ENCODE measurements around the gene LYG1.

LYG1 gene

GRCh38 chr2:99259465-99259864, 41.5 kb downstream of the LYG1 start:
- Histone ChIP-seq H3K27ac (ENCODE audit: low read length) (no peak overlapping the region), H3K4me1 (ENCODE audit: insufficient read depth, low read length) (no peaks in the 10 kb centered on the region), H3K36me3 (ENCODE audit: insufficient read depth, low read depth, low read length) (no peaks in the 10 kb centered on the region), H3K27me3 (ENCODE audit: insufficient read depth, low read length) (no peaks in the 10 kb centered on the region), H3K9me3 (ENCODE audit: insufficient read depth, low read depth, low read length) (no peaks in the 10 kb centered on the region), H3K9ac (ENCODE audit: low read depth, low read length) (no peak overlapping the region), H3K4me3 (ENCODE audit: low read length) (no peak overlapping the region)

- no peak overlapping the region for H3K9ac ChIP-seq (ENCODE audit: low read depth, low read length)
- H3K36me3 ChIP-seq (ENCODE audit: insufficient read depth, low read depth, low read length), result no peaks in the 10 kb centered on the region
- H3K4me1 ChIP-seq (ENCODE audit: insufficient read depth, low read length), result no peaks in the 10 kb centered on the region
- H3K27ac ChIP-seq (ENCODE audit: low read length), result no peak overlapping the region
- no peaks in the 10 kb centered on the region for H3K9me3 ChIP-seq (ENCODE audit: insufficient read depth, low read depth, low read length)
- no peak overlapping the region for H3K4me3 ChIP-seq (ENCODE audit: low read length)
- no peaks in the 10 kb centered on the region for H3K27me3 ChIP-seq (ENCODE audit: insufficient read depth, low read length)
These were observed 44.3 kb downstream of the LYG1 start for GRCh38 chr2:99256677-99257076.

- Histone ChIP-seq H3K27me3 (ENCODE audit: insufficient read depth, low read length) (no peaks in the 10 kb centered on the region), H3K9me3 (ENCODE audit: insufficient read depth, low read depth, low read length) (no peaks in the 10 kb centered on the region), H3K36me3 (ENCODE audit: insufficient read depth, low read depth, low read length) (no peaks in the 10 kb centered on the region), H3K4me1 (ENCODE audit: insufficient read depth, low read length) (no peaks in the 10 kb centered on the region), H3K9ac (ENCODE audit: low read depth, low read length) (no peak within 1 kb of the TSS), H3K4me3 (ENCODE audit: low read length) (no peak within 1 kb of the TSS), H3K27ac (ENCODE audit: low read length) (no peak within 1 kb of the TSS)
These were observed 45.3 kb downstream of the LYG1 start, which contains the start of gene LYG2 for GRCh38 chr2:99255491-99256318. Gene LYG2 (minus strand): TSS chr2:99255666. CDS start chr2:99254260, 1,406 bp downstream.

- H3K4me3 ChIP-seq (ENCODE audit: low read length), result no peak overlapping the region
- H3K9me3 ChIP-seq (ENCODE audit: insufficient read depth, low read depth, low read length), result no peaks in the 10 kb centered on the region
- H3K9ac ChIP-seq (ENCODE audit: low read depth, low read length), result no peak overlapping the region
- H3K27ac ChIP-seq (ENCODE audit: low read length), result no peak overlapping the region
- no peaks in the 10 kb centered on the region for H3K36me3 ChIP-seq (ENCODE audit: insufficient read depth, low read depth, low read length)
- no peaks in the 10 kb centered on the region for H3K4me1 ChIP-seq (ENCODE audit: insufficient read depth, low read length)
- H3K27me3 ChIP-seq (ENCODE audit: insufficient read depth, low read length), result no peaks in the 10 kb centered on the region
These were observed 51.0 kb downstream of the LYG1 start for GRCh38 chr2:99249951-99250350.

GRCh38 chr2:99242151-99242550, 58.8 kb downstream of the LYG1 start:
- H3K4me1 ChIP-seq (ENCODE audit: insufficient read depth, low read length), result no peaks in the 10 kb centered on the region
- H3K9me3 ChIP-seq (ENCODE audit: insufficient read depth, low read depth, low read length), result no peaks in the 10 kb centered on the region
- H3K27ac ChIP-seq (ENCODE audit: low read length), result no peak overlapping the region
- H3K4me3 ChIP-seq (ENCODE audit: low read length), result no peak overlapping the region
- H3K27me3 ChIP-seq (ENCODE audit: insufficient read depth, low read length), result no peaks in the 10 kb centered on the region
- H3K9ac ChIP-seq (ENCODE audit: low read depth, low read length), result no peak overlapping the region
- H3K36me3 ChIP-seq (ENCODE audit: insufficient read depth, low read depth, low read length), result no peaks in the 10 kb centered on the region

- Histone ChIP-seq H3K27ac (ENCODE audit: low read length) (no peak overlapping the region), H3K36me3 (ENCODE audit: insufficient read depth, low read depth, low read length) (no peaks in the 10 kb centered on the region), H3K4me3 (ENCODE audit: low read length) (no peak overlapping the region), H3K9ac (ENCODE audit: low read depth, low read length) (no peak overlapping the region), H3K9me3 (ENCODE audit: insufficient read depth, low read depth, low read length) (no peaks in the 10 kb centered on the region), H3K27me3 (ENCODE audit: insufficient read depth, low read length) (no peaks in the 10 kb centered on the region), H3K4me1 (ENCODE audit: insufficient read depth, low read length) (no peaks in the 10 kb centered on the region)
These were observed 60.6 kb downstream of the LYG1 start for GRCh38 chr2:99240431-99240830.

- Histone ChIP-seq H3K27me3 (ENCODE audit: insufficient read depth, low read length) (no peaks in the 10 kb centered on the region), H3K9me3 (ENCODE audit: insufficient read depth, low read depth, low read length) (no peaks in the 10 kb centered on the region), H3K27ac (ENCODE audit: low read length) (no peak overlapping the region), H3K9ac (ENCODE audit: low read depth, low read length) (no peak overlapping the region), H3K4me1 (ENCODE audit: insufficient read depth, low read length) (no peaks in the 10 kb centered on the region), H3K36me3 (ENCODE audit: insufficient read depth, low read depth, low read length) (no peaks in the 10 kb centered on the region), H3K4me3 (ENCODE audit: low read length) (no peak overlapping the region)
These were observed 62.4 kb downstream of the LYG1 start for GRCh38 chr2:99238599-99238998.
